T-helper 2 cell treated with Interferon-gamma antibody and Interleukin-4, amounts not matched to agents 5 μg/mL and 100 μg/mL, for 36 hours (primary cell): ENCODE data around the gene GPS1.

Experiments used
- DNase-seq: peaks from one replicate; pipeline ENCODE4 v3.0.0; 2021; ENCODE audit warnings: low spot score
- H3K27ac Mint-ChIP-seq: one replicate; pipeline ENCODE4 v1.8.0; 2021; ENCODE audit warnings: mild to moderate bottlenecking, mixed read lengths
- H3K27me3 Mint-ChIP-seq: one replicate; pipeline ENCODE4 v1.8.0; 2021; ENCODE audit warnings: low read depth, mixed read lengths
- H3K36me3 Mint-ChIP-seq: one replicate; pipeline ENCODE4 v1.8.0; 2021; ENCODE audit warnings: low read depth, mixed read lengths
- H3K4me1 Mint-ChIP-seq: one replicate; pipeline ENCODE4 v1.8.0; 2021; ENCODE audit warnings: low read depth, mixed read lengths
- H3K4me3 Mint-ChIP-seq: one replicate; pipeline ENCODE4 v1.8.0; 2022; ENCODE audit warnings: mild to moderate bottlenecking, moderate library complexity, mixed read lengths
- H3K9me3 Mint-ChIP-seq: one replicate; pipeline ENCODE4 v1.8.0; 2021; ENCODE audit warnings: mixed read lengths

Gene GPS1

DNA sequence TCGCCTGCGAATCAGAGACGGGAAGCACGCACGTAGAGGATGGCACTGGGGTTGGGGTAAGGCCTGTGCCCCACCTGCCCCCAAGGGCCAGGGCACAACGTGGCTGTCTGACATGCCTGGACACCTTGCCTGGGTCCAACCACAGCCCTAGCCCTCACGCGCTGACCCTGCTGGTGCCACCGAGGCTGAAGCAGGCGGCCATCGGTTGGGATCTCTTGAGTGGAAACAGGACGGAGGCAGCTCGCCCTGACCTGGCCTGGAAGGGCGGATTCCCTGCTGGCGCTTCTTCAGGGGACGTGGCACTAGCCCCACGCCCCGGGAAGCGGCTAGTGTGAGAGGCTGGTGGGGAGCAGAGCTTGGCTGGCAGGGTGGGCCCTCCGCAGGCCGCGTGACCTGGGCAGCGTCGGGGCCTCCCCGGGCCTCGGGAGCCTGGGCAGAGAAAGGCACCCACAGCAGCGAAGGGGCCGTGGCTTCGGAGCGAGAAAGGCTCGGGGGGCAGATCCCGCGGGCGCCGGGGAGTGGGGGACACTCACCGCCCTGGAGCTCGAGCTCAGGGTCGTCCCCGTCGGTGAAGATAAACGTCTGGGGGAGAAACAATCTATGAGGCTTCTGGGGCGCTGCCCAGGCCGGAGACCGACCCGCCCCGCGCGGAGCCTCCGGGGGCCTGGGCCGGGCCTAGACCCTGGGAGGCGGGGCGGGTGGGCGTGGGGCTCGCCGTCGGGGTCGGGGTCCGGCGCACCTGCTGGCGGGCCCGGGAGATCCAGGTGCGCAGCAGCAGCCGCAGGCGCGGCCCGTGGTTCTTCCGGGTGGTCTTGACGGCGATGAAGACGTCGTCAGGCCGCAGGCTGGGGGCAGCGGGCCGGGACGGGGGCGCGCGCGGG lies 697 bp upstream of the GPS1 start:
- DNase-seq = no peak
- Mint-ChIP-seq H3K27ac (peak overlapping the region; percentile 91), H3K36me3 (peaks cover 9% of the 10 kb centered on the region), H3K9me3 (no peaks in the 10 kb centered on the region), H3K4me1 (peaks cover 3% of the 10 kb centered on the region), H3K27me3 (no peaks in the 10 kb centered on the region), H3K4me3 (peak overlapping the region; percentile 89)

DNA sequence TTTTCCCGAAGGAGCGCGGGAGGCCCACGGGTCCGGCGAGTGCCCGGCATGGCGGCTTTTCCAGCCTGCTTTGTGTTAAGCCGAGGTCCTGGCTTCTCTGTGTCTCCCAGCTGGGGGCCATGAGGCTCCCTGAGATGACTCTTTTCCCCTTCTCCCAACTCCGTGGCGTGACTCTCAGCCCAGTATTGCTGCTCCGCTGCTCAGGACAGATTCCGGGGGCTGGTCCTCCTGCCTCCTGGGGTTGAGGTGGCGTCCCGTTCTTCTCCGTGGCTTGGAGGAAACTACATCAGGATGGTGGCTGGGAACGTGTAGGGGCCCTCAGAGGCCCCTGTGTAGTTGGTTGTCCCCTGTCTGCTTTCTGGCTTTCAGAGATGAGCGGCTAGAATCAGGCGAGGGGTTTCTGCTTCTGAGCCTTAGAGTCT lies 951 bp downstream of the GPS1 start:
- H3K27ac Mint-ChIP-seq = peak overlapping the region; percentile 36

GRCh38 chr17:82053130-82053529 lies 1.4 kb downstream of the GPS1 start:
- peaks cover 18% of the 10 kb centered on the region for H3K36me3 Mint-ChIP-seq
- peaks cover 3% of the 10 kb centered on the region for H3K4me1 Mint-ChIP-seq

More for the DNA sequence above, 951 bp downstream of the GPS1 start:
- Mint-ChIP-seq H3K27me3 (no peaks in the 10 kb centered on the region), H3K9me3 (no peaks in the 10 kb centered on the region), H3K4me3 (peak overlapping the region; percentile 79), H3K36me3 (peaks cover 14% of the 10 kb centered on the region), H3K4me1 (peaks cover 3% of the 10 kb centered on the region)
- no peak for DNase-seq

DNA sequence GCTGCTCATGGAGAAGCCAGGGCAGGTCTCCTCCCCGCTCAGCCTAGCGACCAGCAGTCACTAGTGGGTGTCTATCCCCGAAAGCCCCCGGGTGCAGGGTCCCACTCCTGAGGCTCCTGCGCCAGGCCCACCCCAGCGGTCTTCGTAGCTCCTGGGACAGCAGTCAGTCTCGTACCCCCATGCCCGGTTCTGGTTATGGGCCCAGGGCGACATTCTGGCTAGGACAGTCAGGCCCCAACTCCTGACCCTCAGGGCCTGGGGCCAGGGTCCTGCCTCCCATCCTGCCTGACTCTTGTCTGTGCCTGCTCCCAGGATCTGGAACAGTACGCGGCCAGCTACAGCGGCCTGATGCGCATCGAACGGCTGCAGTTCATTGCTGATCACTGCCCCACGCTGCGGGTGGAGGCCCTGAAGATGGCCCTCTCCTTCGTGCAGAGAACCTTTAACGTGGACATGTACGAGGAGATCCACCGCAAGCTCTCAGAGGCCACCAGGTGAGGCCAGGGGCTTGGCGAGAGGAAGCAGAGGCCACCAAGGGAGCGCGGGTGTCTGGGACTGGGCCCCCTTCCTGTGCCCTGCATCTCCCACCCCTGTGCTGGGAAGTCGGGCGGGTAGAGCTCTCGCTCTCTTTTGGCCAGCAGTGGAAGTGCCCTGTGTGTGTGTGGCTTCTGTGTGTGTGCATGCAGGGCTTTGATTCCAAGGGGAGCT lies 2.0 kb downstream of the GPS1 start:
- Mint-ChIP-seq H3K27me3 (no peaks in the 10 kb centered on the region), H3K4me3 (peak overlapping the region; percentile 79), H3K4me1 (peaks cover 3% of the 10 kb centered on the region), H3K9me3 (no peaks in the 10 kb centered on the region), H3K36me3 (peaks cover 18% of the 10 kb centered on the region), H3K27ac (no peak overlapping the region)
- no peak for DNase-seq

More at GRCh38 chr17:82053130-82053529, 1.4 kb downstream of the GPS1 start:
- H3K27ac Mint-ChIP-seq = no peak overlapping the region
- H3K9me3 Mint-ChIP-seq = no peaks in the 10 kb centered on the region
- H3K4me3 Mint-ChIP-seq = peak overlapping the region; percentile 79
- DNase-seq = no peak
- no peaks in the 10 kb centered on the region for H3K27me3 Mint-ChIP-seq

- DNase-seq = no peak
- Mint-ChIP-seq H3K9me3 (no peaks in the 10 kb centered on the region), H3K27ac (no peak overlapping the region), H3K4me3 (no peak overlapping the region), H3K36me3 (peaks cover 18% of the 10 kb centered on the region), H3K4me1 (peaks cover 3% of the 10 kb centered on the region), H3K27me3 (no peaks in the 10 kb centered on the region)
These were observed 2.8 kb downstream of the GPS1 start for GRCh38 chr17:82054351-82055022.

GRCh38 chr17:82055023-82055964 lies 3.6 kb downstream of the GPS1 start:
- H3K4me3 Mint-ChIP-seq = no peak overlapping the region
- no peaks in the 10 kb centered on the region for H3K27me3 Mint-ChIP-seq
- no peak for DNase-seq
- peaks cover 22% of the 10 kb centered on the region for H3K36me3 Mint-ChIP-seq
- peaks cover 3% of the 10 kb centered on the region for H3K4me1 Mint-ChIP-seq
- H3K9me3 Mint-ChIP-seq = no peaks in the 10 kb centered on the region
- no peak overlapping the region for H3K27ac Mint-ChIP-seq

- no peak overlapping the region for H3K4me3 Mint-ChIP-seq
- no peak overlapping the region for H3K27ac Mint-ChIP-seq
- peaks cover 22% of the 10 kb centered on the region for H3K36me3 Mint-ChIP-seq
- peaks cover 3% of the 10 kb centered on the region for H3K4me1 Mint-ChIP-seq
- H3K27me3 Mint-ChIP-seq = no peaks in the 10 kb centered on the region
- no peaks in the 10 kb centered on the region for H3K9me3 Mint-ChIP-seq
- no peak for DNase-seq
These were observed 4.4 kb downstream of the GPS1 start for GRCh38 chr17:82055965-82056728.

DNA sequence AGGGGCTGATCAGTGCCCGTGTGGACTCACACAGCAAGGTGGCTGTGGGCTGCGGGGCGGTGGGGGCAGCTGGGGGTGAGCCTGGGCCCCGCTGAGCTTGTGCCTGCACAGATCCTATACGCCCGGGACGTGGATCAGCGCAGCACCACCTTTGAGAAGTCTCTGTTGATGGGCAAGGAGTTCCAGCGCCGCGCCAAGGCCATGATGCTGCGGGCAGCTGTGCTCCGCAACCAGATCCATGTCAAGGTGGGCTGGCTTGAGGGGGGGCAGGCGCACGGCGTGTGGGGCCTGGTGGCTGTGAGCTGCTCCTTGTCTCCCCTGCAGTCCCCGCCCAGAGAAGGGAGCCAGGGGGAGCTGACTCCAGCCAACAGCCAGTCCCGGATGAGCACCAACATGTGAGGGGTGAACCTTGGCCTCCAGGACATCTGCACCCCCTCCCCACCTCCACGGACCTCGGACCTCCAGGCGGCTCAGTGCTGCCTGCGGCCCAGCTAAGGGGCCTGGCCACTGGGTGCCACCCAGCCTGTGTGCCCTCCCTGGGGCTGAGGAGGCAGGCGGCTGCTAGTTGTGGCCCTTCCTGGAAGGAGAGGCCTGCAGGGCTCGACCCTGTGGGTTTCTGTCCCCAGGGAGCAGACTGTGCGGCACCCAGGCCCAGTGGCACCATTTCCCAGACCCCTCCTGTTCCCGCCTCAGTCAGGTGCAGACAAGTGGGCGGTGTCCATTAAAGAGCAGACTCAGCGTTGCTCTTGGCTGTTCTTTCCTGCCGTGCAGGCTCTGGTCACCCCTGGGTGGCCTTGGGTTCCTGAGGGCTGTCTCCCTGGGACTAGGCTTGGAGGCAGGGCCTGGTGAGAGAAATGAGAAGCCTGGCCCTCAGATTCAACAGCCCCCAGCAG lies 5.3 kb downstream of the GPS1 start:
- H3K9me3 Mint-ChIP-seq = no peaks in the 10 kb centered on the region
- H3K4me3 Mint-ChIP-seq = no peak overlapping the region
- H3K27ac Mint-ChIP-seq = no peak overlapping the region
- no peak for DNase-seq
- H3K36me3 Mint-ChIP-seq = peaks cover 22% of the 10 kb centered on the region
- H3K27me3 Mint-ChIP-seq = no peaks in the 10 kb centered on the region
- H3K4me1 Mint-ChIP-seq = peaks cover 3% of the 10 kb centered on the region

GRCh38 chr17:82058230-82058854 lies 6.6 kb downstream of the GPS1 start:
- peaks cover 2% of the 10 kb centered on the region for H3K4me1 Mint-ChIP-seq
- no peak overlapping the region for H3K4me3 Mint-ChIP-seq
- no peaks in the 10 kb centered on the region for H3K27me3 Mint-ChIP-seq
- H3K27ac Mint-ChIP-seq = no peak overlapping the region
- DNase-seq = no peak
- H3K9me3 Mint-ChIP-seq = no peaks in the 10 kb centered on the region
- peaks cover 21% of the 10 kb centered on the region for H3K36me3 Mint-ChIP-seq

GRCh38 chr17:82058855-82059249 lies 7.2 kb downstream of the GPS1 start:
- Mint-ChIP-seq H3K27ac (no peak overlapping the region), H3K27me3 (no peaks in the 10 kb centered on the region), H3K9me3 (no peaks in the 10 kb centered on the region), H3K4me3 (no peak overlapping the region), H3K4me1 (no peaks in the 10 kb centered on the region), H3K36me3 (peaks cover 21% of the 10 kb centered on the region)
- DNase-seq = no peak

- peaks cover 21% of the 10 kb centered on the region for H3K36me3 Mint-ChIP-seq
- no peak overlapping the region for H3K27ac Mint-ChIP-seq
- no peak overlapping the region for H3K4me3 Mint-ChIP-seq
- peaks cover 1% of the 10 kb centered on the region for H3K4me1 Mint-ChIP-seq
- H3K27me3 Mint-ChIP-seq = no peaks in the 10 kb centered on the region
- no peak for DNase-seq
- H3K9me3 Mint-ChIP-seq = no peaks in the 10 kb centered on the region
These were observed 7.7 kb downstream of the GPS1 start for GRCh38 chr17:82059272-82060000.
